C1 segment of cervical spinal cord (tissue), 14 donors: ENCODE data around the gene C16orf46.

Experiments
- DNase-seq, 14 donors: peaks; one replicate each; lab custom pipeline; 2025; lab: John Stamatoyannopoulos, UW

C16orf46 gene

DNA sequence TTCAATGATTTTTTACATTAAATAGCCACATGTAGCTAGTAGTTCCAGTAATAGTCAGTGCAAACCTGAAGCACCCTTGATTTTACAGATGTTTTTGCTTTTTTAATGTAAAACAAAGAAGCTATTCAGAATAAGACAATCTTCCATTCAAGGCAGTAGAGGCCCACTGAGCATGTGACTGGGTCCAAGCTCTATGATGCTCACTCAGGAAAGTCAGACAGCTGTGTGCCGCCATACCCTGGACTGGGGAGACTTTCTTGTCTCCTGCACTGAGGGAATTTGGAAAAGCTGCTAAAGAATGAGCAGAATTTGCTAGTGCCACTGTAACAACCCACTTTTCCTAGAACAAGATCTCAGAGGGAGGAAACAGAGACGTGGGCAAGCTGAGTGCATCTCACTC lies 58.5 kb downstream of the C16orf46 start:
- DNase-seq = peak in 9 of 14 donors; percentile 7 to 50 (median 29)

DNA sequence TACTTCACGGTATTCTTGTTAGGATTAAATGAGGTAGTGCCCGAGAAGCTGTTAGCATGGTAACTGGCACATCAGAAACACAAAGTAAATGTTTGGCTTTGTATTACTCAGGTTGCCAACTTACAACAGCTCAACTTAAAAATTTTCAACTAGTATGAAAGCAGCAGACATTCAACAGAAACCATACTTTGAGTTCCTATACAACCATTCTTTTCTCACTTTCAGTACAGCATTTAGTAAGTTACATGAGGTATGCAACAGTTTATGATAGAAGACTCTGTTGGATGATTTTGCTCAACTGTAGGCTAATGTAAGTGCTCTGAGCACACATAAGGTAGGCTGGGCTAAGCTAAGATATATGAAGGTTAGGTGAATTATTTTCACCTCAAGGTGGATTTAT lies 62.4 kb downstream of the C16orf46 start:
- no peak for DNase-seq

DNA sequence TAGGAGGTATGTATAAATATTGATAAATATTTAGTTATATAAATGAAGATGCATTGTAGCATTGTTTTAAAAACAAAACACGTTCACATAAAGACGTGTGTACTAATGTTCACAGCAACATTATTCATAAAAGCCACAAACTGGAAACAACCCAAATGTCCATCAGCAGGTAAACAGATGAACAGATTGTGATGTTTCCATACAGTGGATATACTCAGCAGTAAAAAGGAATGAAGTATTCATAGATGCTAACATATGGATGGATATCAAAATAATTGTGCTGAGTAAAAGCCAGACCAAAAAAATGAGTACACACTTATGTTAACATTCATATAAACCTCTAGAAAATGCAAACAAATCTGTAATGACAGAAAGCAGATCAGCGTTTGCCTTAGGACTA lies 64.1 kb downstream of the C16orf46 start:
- DNase-seq = no peak
